ENCODE data around the gene CD55.

DNA sequence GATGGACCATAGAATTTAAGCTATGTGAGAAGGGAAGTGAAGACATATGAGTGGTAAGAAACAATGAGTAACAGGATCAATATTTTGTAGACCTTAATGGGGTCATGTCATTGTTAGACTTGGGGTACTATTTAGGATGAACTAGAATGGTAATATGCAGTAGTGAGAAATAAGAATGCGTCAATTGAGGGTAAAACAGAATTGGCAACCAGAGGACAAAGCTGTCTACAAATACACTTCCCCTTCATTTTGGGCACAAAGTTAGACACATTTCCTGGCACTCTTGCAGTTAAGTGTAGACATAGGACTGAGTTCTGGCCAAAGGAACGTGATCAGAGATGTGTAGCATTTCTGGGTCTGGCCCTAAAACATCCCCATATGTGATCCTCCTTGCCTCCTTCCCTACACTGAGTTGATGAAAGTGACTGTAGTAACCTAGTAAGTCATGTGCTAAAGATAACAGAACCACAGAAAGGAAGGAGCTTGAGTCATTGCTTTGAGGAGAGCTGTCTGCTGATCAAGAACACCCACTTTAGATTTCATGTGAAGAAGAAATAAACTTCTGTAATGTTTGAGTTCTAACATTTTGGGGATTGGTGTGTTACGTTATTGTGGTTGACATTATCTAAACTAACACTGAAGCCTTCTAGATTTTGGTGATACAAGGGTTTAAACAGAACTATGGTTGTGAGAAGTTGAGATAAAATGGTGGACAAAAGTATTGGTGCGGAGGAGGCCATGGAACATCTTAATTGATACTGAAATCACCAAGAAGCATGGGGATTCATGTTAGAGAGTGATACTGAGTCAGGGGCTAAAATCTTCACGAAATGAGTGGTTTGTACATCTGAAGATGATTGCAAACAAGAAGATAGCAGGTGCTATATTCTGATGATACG lies 41.7 kb downstream of the CD55 start:
- TF ChIP-seq, protein P1, sequence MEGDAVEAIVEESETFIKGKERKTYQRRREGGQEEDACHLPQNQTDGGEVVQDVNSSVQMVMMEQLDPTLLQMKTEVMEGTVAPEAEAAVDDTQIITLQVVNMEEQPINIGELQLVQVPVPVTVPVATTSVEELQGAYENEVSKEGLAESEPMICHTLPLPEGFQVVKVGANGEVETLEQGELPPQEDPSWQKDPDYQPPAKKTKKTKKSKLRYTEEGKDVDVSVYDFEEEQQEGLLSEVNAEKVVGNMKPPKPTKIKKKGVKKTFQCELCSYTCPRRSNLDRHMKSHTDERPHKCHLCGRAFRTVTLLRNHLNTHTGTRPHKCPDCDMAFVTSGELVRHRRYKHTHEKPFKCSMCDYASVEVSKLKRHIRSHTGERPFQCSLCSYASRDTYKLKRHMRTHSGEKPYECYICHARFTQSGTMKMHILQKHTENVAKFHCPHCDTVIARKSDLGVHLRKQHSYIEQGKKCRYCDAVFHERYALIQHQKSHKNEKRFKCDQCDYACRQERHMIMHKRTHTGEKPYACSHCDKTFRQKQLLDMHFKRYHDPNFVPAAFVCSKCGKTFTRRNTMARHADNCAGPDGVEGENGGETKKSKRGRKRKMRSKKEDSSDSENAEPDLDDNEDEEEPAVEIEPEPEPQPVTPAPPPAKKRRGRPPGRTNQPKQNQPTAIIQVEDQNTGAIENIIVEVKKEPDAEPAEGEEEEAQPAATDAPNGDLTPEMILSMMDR (conservative IDR thresholded peaks at IDR 0.05; ENCODE audit: low read length) = no peak
- TF ChIP-seq EZH2phosphoT487 (IDR thresholded peaks at IDR 0.05; ENCODE audit: borderline replicate concordance) = no peak

Data from Loucy (cell line).